ENCODE results near the gene TRMT10A. TPM values are rescaled to one million over a fixed set of nuclear protein-coding genes. Genes with fewer than 3 reads are reported as not detected.

Gene TRMT10A
- total and polyA plus RNA-seq, 4 donors = 5.3 to 9.1 (median 8.1) TPM

DNA sequence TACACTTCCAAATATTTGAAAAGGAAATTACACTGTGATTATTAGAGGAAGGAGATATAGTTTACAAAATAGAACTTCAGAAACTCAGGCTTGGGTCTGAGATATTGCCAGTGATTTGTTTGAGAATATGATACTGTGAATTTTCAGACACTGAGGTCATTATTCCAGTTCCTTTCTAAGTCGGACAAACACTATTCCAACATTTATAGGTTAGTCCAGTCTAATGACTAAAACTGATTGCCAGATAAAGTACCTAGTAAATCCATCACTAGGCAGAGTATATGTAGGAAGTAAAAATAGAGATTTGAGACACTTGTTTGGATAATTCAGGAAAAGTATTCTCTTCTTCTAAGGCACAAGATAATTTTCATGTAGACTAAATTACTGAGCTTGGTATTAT, 24.0 kb upstream of the TRMT10A start:
- no CpG with 5 or more reads among the region's 1 CpG for WGBS (ENCODE audit: insufficient coverage)
- no peak for DNase-seq (ENCODE audit: low read depth in 4 of 6, low spot score in 6 of 6)
- H3K9me3 ChIP-seq (ENCODE audit: control insufficient read depth, insufficient read depth, low read length) = no peaks in the 10 kb centered on the region
- no peaks in the 10 kb centered on the region for H3K36me3 ChIP-seq (ENCODE audit: control insufficient read depth, insufficient read depth, low read length)
- H3K4me1 ChIP-seq (ENCODE audit: control insufficient read depth, insufficient read depth, low read length) = no peaks in the 10 kb centered on the region
- H3K27ac ChIP-seq (ENCODE audit: low read depth, low read length) = no peak overlapping the region
- H3K4me3 ChIP-seq (ENCODE audit: low read depth, low read length) = no peak overlapping the region
- H3K27me3 ChIP-seq (ENCODE audit: control insufficient read depth, insufficient read depth, low read length) = no peaks in the 10 kb centered on the region

DNA sequence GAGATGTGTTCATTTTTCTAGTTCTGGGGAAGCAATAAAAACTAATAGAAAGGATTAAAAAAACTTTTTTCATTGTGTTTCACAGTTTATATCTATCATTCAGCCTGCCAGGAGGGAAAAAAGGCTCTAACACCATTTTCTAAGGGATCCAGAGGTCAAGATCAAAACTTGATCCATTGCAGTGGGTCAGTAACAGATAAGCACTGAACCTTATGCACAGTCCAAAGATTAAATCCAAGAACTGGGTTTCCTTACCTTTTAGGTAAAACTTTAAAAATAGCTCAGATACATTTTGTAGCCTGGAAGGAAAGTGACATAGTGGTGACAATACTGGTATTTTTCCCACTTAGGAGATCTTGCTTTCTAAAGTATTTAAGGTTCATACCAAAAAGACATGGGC, 23.5 kb upstream of the TRMT10A start:
- H3K27ac ChIP-seq (ENCODE audit: low read depth, low read length) = no peak overlapping the region
- H3K4me3 ChIP-seq (ENCODE audit: low read depth, low read length) = no peak overlapping the region
- H3K36me3 ChIP-seq (ENCODE audit: control insufficient read depth, insufficient read depth, low read length) = no peaks in the 10 kb centered on the region
- H3K27me3 ChIP-seq (ENCODE audit: control insufficient read depth, insufficient read depth, low read length) = no peaks in the 10 kb centered on the region
- no peaks in the 10 kb centered on the region for H3K9me3 ChIP-seq (ENCODE audit: control insufficient read depth, insufficient read depth, low read length)
- DNase-seq (ENCODE audit: low read depth in 4 of 6, low spot score in 6 of 6) = no peak
- no peaks in the 10 kb centered on the region for H3K4me1 ChIP-seq (ENCODE audit: control insufficient read depth, insufficient read depth, low read length)

DNA sequence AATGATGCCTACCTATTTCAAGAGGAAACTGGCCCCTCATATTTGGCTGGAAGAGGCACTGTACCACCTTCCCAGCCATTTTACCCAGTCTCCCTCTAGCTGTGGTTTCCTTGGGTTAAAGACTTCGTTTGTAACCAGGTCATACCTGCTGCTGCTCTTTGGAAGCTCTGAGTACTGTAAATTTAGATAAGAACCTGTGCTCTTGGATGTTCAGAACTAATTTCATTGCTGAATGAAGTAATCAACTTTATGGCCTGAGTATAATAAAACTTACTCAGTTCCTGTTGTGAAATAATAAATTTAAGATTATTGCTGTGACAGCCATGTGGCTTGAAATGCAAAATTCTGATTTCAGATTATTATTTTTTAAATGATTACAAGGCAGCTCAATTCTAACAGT, 23.0 kb upstream of the TRMT10A start:
- H3K27me3 ChIP-seq (ENCODE audit: control insufficient read depth, insufficient read depth, low read length) = no peaks in the 10 kb centered on the region
- no peaks in the 10 kb centered on the region for H3K9me3 ChIP-seq (ENCODE audit: control insufficient read depth, insufficient read depth, low read length)
- H3K4me1 ChIP-seq (ENCODE audit: control insufficient read depth, insufficient read depth, low read length) = no peaks in the 10 kb centered on the region
- H3K4me3 ChIP-seq (ENCODE audit: low read depth, low read length) = no peak overlapping the region
- no peak overlapping the region for H3K27ac ChIP-seq (ENCODE audit: low read depth, low read length)
- DNase-seq (ENCODE audit: low read depth in 4 of 6, low spot score in 6 of 6) = no peak
- H3K36me3 ChIP-seq (ENCODE audit: control insufficient read depth, insufficient read depth, low read length) = no peaks in the 10 kb centered on the region
- WGBS (ENCODE audit: insufficient coverage) = no CpG with 5 or more reads among the region's 1 CpG

DNA sequence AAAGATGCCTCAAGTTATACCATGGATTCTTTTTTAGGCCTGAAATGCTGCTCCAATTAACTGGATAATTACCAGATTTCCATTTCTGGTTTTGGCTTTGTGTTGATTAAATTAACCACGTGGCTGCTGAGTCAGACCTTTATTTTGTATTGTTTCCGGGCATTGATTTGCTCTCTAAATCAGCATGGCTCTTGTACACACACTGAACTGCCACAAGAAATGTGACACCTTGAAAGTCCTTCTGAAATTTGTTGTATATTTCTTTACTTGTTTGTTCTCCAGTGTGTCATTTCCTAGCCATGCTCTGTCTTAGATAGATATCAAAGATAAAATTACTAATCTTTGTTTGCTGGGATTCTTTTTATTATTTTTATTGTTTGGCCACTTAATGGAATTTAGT, 22.5 kb upstream of the TRMT10A start:
- H3K4me1 ChIP-seq (ENCODE audit: control insufficient read depth, insufficient read depth, low read length) = no peaks in the 10 kb centered on the region
- H3K9me3 ChIP-seq (ENCODE audit: control insufficient read depth, insufficient read depth, low read length) = no peaks in the 10 kb centered on the region
- H3K36me3 ChIP-seq (ENCODE audit: control insufficient read depth, insufficient read depth, low read length) = no peaks in the 10 kb centered on the region
- no peak overlapping the region for H3K27ac ChIP-seq (ENCODE audit: low read depth, low read length)
- WGBS (ENCODE audit: insufficient coverage) = no CpG with 5 or more reads among the region's 2 CpGs
- no peak for DNase-seq (ENCODE audit: low read depth in 4 of 6, low spot score in 6 of 6)
- H3K4me3 ChIP-seq (ENCODE audit: low read depth, low read length) = no peak overlapping the region
- H3K27me3 ChIP-seq (ENCODE audit: control insufficient read depth, insufficient read depth, low read length) = no peaks in the 10 kb centered on the region

DNA sequence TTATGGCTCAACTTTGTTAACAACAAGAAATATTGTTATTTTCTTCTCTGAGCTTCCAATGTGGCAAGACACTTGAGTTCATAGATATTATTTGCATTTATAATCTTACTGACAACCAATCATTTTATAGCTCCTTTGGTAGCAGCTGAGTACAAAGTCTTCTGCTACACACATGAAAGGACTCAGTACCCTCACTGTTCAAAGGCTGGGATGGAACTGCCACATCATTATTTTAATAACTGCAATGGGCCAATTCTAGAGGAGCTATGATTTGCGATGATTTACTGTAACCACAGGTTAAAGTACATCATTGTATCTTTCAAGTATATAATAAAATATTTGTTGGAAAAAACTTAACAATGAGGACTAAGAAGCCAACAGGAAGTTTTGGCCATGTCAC, 21.7 kb upstream of the TRMT10A start:
- no peak for DNase-seq (ENCODE audit: low read depth in 4 of 6, low spot score in 6 of 6)
- Histone ChIP-seq H3K27ac (ENCODE audit: low read depth, low read length) (no peak overlapping the region), H3K4me1 (ENCODE audit: control insufficient read depth, insufficient read depth, low read length) (no peaks in the 10 kb centered on the region), H3K4me3 (ENCODE audit: low read depth, low read length) (no peak overlapping the region), H3K36me3 (ENCODE audit: control insufficient read depth, insufficient read depth, low read length) (no peaks in the 10 kb centered on the region), H3K9me3 (ENCODE audit: control insufficient read depth, insufficient read depth, low read length) (no peaks in the 10 kb centered on the region), H3K27me3 (ENCODE audit: control insufficient read depth, insufficient read depth, low read length) (no peaks in the 10 kb centered on the region)
- no CpG with 5 or more reads among the region's 1 CpG for WGBS (ENCODE audit: insufficient coverage)

DNA sequence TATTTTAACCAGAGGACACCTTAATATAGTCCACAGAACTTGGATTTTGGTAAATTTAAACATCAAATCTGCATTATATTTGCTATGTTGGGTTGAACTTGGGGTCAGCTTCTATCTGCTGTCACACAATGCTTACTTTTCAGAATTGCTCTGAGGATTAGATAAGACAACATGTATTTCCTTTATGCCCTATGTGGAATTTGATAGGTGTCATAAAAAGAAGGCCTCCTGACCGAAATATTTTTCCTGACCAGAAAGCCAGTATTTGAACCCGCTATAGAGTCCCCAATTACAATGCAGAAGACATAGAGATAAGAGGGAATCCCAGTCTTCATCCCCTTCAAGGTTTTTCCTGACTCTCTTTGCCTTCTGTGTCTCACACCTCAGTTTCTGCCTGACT, 14.9 kb upstream of the TRMT10A start:
- no peaks in the 10 kb centered on the region for H3K36me3 ChIP-seq (ENCODE audit: control insufficient read depth, insufficient read depth, low read length)
- H3K27me3 ChIP-seq (ENCODE audit: control insufficient read depth, insufficient read depth, low read length) = no peaks in the 10 kb centered on the region
- no peak for DNase-seq (ENCODE audit: low read depth in 4 of 6, low spot score in 6 of 6)
- WGBS (ENCODE audit: insufficient coverage) = no CpG with 5 or more reads among the region's 2 CpGs
- H3K4me1 ChIP-seq (ENCODE audit: control insufficient read depth, insufficient read depth, low read length) = no peaks in the 10 kb centered on the region
- H3K27ac ChIP-seq (ENCODE audit: low read depth, low read length) = no peak overlapping the region
- H3K4me3 ChIP-seq (ENCODE audit: low read depth, low read length) = no peak overlapping the region
- no peaks in the 10 kb centered on the region for H3K9me3 ChIP-seq (ENCODE audit: control insufficient read depth, insufficient read depth, low read length)

DNA sequence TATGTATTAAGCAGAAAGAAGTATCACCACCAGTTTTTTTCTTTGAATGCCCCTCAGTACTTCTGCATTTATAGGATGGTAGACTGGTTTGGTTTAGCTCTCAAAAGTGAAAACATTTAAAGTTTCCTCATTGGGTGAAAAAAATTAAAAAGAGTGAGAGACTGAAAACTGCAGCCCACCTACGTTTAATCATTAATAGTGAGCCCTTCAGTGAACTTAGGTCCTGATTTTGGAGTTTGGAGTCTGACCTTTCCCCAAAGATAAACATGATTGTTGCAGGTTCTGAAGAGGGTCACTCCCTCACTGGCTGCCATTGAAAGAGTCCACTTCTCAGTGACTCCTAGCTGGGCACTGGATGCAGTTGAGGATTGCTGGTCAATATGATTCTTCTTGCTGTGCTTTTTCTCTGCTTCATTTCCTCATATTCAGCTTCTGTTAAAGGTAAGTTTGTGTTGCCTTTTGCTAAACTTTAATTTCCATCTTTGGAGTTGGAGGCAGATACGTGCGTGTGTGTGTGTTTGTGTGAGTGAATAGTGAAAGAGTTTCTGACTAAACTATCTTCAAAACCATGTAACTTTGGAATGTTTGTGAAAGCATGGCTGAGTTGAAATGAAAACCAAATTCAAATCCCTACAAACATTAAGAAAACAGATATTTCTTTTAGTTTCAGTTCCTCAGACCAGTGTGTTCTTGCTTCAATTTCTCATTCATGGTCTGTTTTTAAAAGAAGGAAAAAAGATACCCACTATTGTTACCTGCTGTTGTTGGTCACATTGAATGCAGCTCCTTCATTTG, 10.9 kb upstream of the TRMT10A start, which contains the start of gene MTTP:
TSS of gene MTTP (plus strand) at position 295 of the 795 bp plus-strand sequence. CDS start at position 381, 86 bp downstream.
- Histone ChIP-seq H3K4me1 (ENCODE audit: control insufficient read depth, insufficient read depth, low read length) (no peaks in the 10 kb centered on the region), H3K9me3 (ENCODE audit: control insufficient read depth, insufficient read depth, low read length) (no peaks in the 10 kb centered on the region), H3K4me3 (ENCODE audit: low read depth, low read length) (no peak within 1 kb of the TSS), H3K27me3 (ENCODE audit: control insufficient read depth, insufficient read depth, low read length) (no peaks in the 10 kb centered on the region), H3K27ac (ENCODE audit: low read depth, low read length) (peak within 1 kb of the TSS; percentile 15), H3K36me3 (ENCODE audit: control insufficient read depth, insufficient read depth, low read length) (no peaks in the 10 kb centered on the region)
- no CpG with 5 or more reads among the region's 3 CpGs for WGBS (ENCODE audit: insufficient coverage)
- DNase-seq (ENCODE audit: low read depth in 4 of 6, low spot score in 6 of 6) = peak in 1 of 6 donors; percentile 3

DNA sequence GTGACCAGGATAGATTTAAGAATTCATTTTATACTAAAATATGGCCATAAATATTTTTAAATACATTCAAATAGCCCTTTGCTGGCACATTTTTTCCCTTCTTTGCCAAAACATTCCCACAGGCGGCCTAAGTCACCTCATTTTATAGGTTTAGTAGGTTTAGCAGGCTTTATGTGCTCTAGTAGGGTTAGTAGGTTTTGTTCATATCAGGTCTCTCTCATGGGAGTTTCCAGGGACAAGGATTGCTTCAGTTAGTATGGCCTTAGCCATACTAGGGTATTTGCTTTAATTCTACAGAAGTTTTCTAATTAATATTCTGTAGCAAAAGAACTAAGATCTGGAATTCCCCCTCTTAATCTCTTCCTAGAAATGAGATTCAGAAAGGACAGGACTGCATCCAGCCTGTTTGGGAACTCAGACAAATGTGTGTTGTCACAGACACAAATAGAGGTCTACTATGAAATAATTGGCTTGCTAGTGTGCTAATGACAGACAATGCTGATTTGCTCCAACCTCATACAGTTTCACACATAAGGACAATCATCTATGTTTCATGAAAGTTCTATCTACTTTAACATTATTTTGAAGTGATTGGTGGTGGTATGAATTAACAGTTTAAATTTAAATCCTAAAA, 10.0 kb upstream of the TRMT10A start:
- no peak for DNase-seq (ENCODE audit: low read depth in 4 of 6, low spot score in 6 of 6)
- WGBS (ENCODE audit: insufficient coverage) = no CpG with 5 or more reads among the region's 1 CpG
- H3K27ac ChIP-seq (ENCODE audit: low read depth, low read length) = no peak overlapping the region
- H3K9me3 ChIP-seq (ENCODE audit: control insufficient read depth, insufficient read depth, low read length) = no peaks in the 10 kb centered on the region
- no peak overlapping the region for H3K4me3 ChIP-seq (ENCODE audit: low read depth, low read length)
- H3K36me3 ChIP-seq (ENCODE audit: control insufficient read depth, insufficient read depth, low read length) = no peaks in the 10 kb centered on the region
- no peaks in the 10 kb centered on the region for H3K4me1 ChIP-seq (ENCODE audit: control insufficient read depth, insufficient read depth, low read length)
- no peaks in the 10 kb centered on the region for H3K27me3 ChIP-seq (ENCODE audit: control insufficient read depth, insufficient read depth, low read length)

DNA sequence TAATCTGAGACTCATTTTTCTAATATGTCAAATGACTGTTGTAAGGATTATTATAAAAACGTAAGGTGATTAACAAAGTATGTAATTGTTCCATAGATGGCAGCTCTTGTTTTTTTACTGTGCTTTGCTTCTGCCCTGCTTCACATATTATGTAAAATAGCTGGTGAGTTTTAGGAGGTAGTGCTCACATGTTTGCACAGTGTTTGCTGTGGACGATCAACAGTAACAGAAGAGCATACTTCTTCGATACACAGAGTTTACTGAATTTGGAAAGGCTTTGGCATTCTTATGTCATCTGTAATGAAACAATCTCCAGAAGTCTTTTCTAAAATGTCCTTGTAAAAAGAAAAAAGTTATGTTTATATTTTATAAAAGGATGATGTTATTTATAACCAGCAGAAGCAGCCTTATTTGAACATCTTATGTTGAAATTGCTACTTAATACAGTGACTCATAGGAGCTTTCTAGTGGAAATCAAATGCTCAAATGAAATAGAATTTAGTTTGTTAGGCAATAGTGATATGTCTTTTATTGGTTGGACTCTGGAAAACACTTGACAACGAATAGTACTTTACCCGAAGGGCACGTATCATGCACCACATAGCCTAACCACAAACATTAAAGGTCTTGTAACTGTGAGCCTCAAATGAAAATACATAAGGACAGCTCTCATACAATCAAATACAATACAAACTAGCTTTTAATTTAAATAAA, 8.8 kb upstream of the TRMT10A start:
- Histone ChIP-seq H3K27me3 (ENCODE audit: control insufficient read depth, insufficient read depth, low read length) (no peaks in the 10 kb centered on the region), H3K9me3 (ENCODE audit: control insufficient read depth, insufficient read depth, low read length) (no peaks in the 10 kb centered on the region), H3K4me1 (ENCODE audit: control insufficient read depth, insufficient read depth, low read length) (no peaks in the 10 kb centered on the region), H3K36me3 (ENCODE audit: control insufficient read depth, insufficient read depth, low read length) (no peaks in the 10 kb centered on the region), H3K27ac (ENCODE audit: low read depth, low read length) (no peak overlapping the region), H3K4me3 (ENCODE audit: low read depth, low read length) (no peak overlapping the region)
- DNase-seq (ENCODE audit: low read depth in 4 of 6, low spot score in 6 of 6) = no peak
- WGBS (ENCODE audit: insufficient coverage) = no CpG with 5 or more reads among the region's 6 CpGs

Data from spinal cord (tissue), 10 donors.